Lower leg skin (tissue), 3 donors: ENCODE measurements around the gene GALNT14.
"Not testable (repeated sequence)": the region's sequence is repeated elsewhere in the genome, so short reads cannot be mapped to it uniquely, and the experiment has no call there.

Experiments used
- CTCF ChIP-seq, 3 donors: fragments of 450-650 bp; IDR thresholded peaks; one replicate each; pipeline ENCODE4 v1.5.1; 2016; ENCODE audit warnings: antibody characterized with exemption in 3 of 3, mild to moderate bottlenecking in 3 of 3, moderate library complexity in 2 of 3
- POLR2A ChIP-seq, 2 donors: fragments of 450-650 bp; IDR thresholded peaks; one replicate each; pipeline ENCODE4 v1.6.1; 2016 to 2017; ENCODE audit warnings: antibody characterized with exemption in 2 of 2, mild to moderate bottlenecking in 1 of 2, moderate library complexity in 1 of 2

GRCh38 chr2:31183973-31184372 is 45.7 kb upstream of the GALNT14 start:
- TF ChIP-seq POLR2A, CTCF (IDR thresholded peaks at IDR 0.05): not testable (repeated sequence)
